CD4-positive, alpha-beta T cell (primary cell): ENCODE measurements around the gene UBN2. TPM values are rescaled to one million over a fixed set of nuclear protein-coding genes. Genes with fewer than 3 reads are reported as not detected.

ENCODE experiments used
- ATAC-seq: fragments of 200-7000 bp; cut with Tn5 transposase; one replicate; pipeline ENCODE4 v1.10.0; 2022; ENCODE audit warnings: mild to moderate bottlenecking; ENCODE audit not compliant: poor library complexity
- CTCF ChIA-PET: fragments of 350-600 bp; sonication (Branson Sonifier 250); formaldehyde crosslinking; loops from one replicate; lab custom pipeline; 2021; ENCODE audit warnings: antibody characterized with exemption, inconsistent platforms; lab: Charles Lee
- POLR2A ChIA-PET: fragments of 350-600 bp; sonication (Branson Sonifier 250); formaldehyde crosslinking; loops from one replicate; lab custom pipeline; 2021; ENCODE audit warnings: antibody characterized with exemption, inconsistent platforms; lab: Charles Lee
- DNase-seq, 14 experiments: peaks; one replicate each; pipeline ENCODE4 v3.0.0-alpha.2; 2013 to 2020; ENCODE audit warnings: mixed read lengths in 2 of 14
- H3K27ac ChIP-seq, 2 donors: one replicate each; pipeline versions ENCODE4 v1.5.1 to v1.7.0; 2013; ENCODE audit warnings: low read length in 2 of 2, low read depth in 1 of 2, mild to moderate bottlenecking in 1 of 2
- H3K27me3 ChIP-seq, 2 experiments: 1 replicate in 1 of 2; 2 replicates in 1 of 2; pipeline versions ENCODE4 v1.6.1 to v1.7.0; 2013; ENCODE audit warnings: low read length in 2 of 2, control low read depth in 1 of 2, mild to moderate bottlenecking in 1 of 2, moderate library complexity in 1 of 2; ENCODE audit not compliant: insufficient read depth in 2 of 2, control insufficient read depth in 1 of 2
- H3K36me3 ChIP-seq: one replicate; pipeline ENCODE4 v1.6.1; 2013; ENCODE audit warnings: low read length, control low read depth; ENCODE audit not compliant: insufficient read depth
- H3K4me1 ChIP-seq: one replicate; pipeline ENCODE4 v1.6.1; 2013; ENCODE audit warnings: low read length, control low read depth; ENCODE audit not compliant: insufficient read depth
- H3K4me3 ChIP-seq: one replicate; pipeline ENCODE4 v1.5.1; 2013; ENCODE audit warnings: mild to moderate bottlenecking, low read length, moderate library complexity
- H3K9me3 ChIP-seq, 2 experiments: 1 replicate in 1 of 2; 2 replicates in 1 of 2; pipeline versions ENCODE4 v1.6.1 to v1.7.0; 2013; ENCODE audit warnings: low read length in 2 of 2, mild to moderate bottlenecking in 2 of 2, control low read depth in 1 of 2, moderate library complexity in 1 of 2; ENCODE audit not compliant: control insufficient read depth in 1 of 2, insufficient read depth in 1 of 2
- H3K27ac Mint-ChIP-seq: one replicate; pipeline ENCODE4 v1.8.0; 2020; ENCODE audit warnings: mixed read lengths
- H3K27me3 Mint-ChIP-seq: one replicate; pipeline ENCODE4 v1.8.0; 2021; ENCODE audit warnings: mixed read lengths
- H3K36me3 Mint-ChIP-seq: one replicate; pipeline ENCODE4 v1.8.0; 2021; ENCODE audit warnings: low read depth, mixed read lengths
- H3K4me1 Mint-ChIP-seq: one replicate; pipeline ENCODE4 v1.8.0; 2021; ENCODE audit warnings: low read depth, mixed read lengths
- H3K4me3 Mint-ChIP-seq: one replicate; pipeline ENCODE4 v1.8.0; 2020; ENCODE audit warnings: mild to moderate bottlenecking, mixed read lengths
- H3K9me3 Mint-ChIP-seq: one replicate; pipeline ENCODE4 v1.8.0; 2020; ENCODE audit warnings: mixed read lengths
- CTCF ChIP-seq: fragments of 200-600 bp; IDR thresholded peaks from one replicate; pipeline ENCODE4 v1.8.0; 2022; ENCODE audit warnings: antibody characterized with exemption, mild to moderate bottlenecking
- intact Hi-C, 2 experiments: fragments of 100-400 bp; cut with DNase I in 1 of 2; cut with micrococcal nuclease in 1 of 2; formaldehyde crosslinking; loops; one replicate each; pipeline versions ENCODE4 v1.15.1 to v1.9.0; 2023 to 2025; cut with DNase I, micrococcal nuclease
- total RNA-seq, 174 experiments: library from RNA in 2 of 174; stranded (reverse) in 2 of 174; gene quantifications; one replicate each; pipeline ENCODE4 v1.2.3 and lab custom pipeline; 2021 to 2026

UBN2 gene
- total RNA-seq, 2 experiments from 2014 or later = 9.6 to 13.3 TPM

GRCh38 chr7:139246905-139247304 lies 15.9 kb downstream of the UBN2 start:
- Histone ChIP-seq H3K36me3 (peaks cover 63% of the 10 kb centered on the region), H3K27me3 (no peaks in the 10 kb centered on the region), H3K4me3 (no peak overlapping the region), H3K4me1 (no peaks in the 10 kb centered on the region), H3K9me3 (no peaks in the 10 kb centered on the region), H3K27ac (no peak overlapping the region)
- no peak overlapping the region for H3K27ac Mint-ChIP-seq
- POLR2A ChIA-PET = no interaction called here
- H3K9me3 Mint-ChIP-seq = no peaks in the 10 kb centered on the region
- H3K36me3 Mint-ChIP-seq = peaks cover 78% of the 10 kb centered on the region
- H3K27me3 Mint-ChIP-seq = no peaks in the 10 kb centered on the region
- no peak for TF ChIP-seq CTCF
- H3K4me1 Mint-ChIP-seq = no peaks in the 10 kb centered on the region
- intact Hi-C loops = no loop called here
- no peak for ATAC-seq
- H3K4me3 Mint-ChIP-seq = no peak overlapping the region
- CTCF ChIA-PET = no interaction called here
- DNase-seq = no peak

GRCh38 chr7:139249179-139249810 lies 18.3 kb downstream of the UBN2 start:
- Mint-ChIP-seq H3K27ac (no peak overlapping the region), H3K4me3 (no peak overlapping the region), H3K9me3 (no peaks in the 10 kb centered on the region), H3K36me3 (peaks cover 75% of the 10 kb centered on the region), H3K27me3 (no peaks in the 10 kb centered on the region), H3K4me1 (no peaks in the 10 kb centered on the region)
- Histone ChIP-seq H3K4me1 (no peaks in the 10 kb centered on the region), H3K4me3 (no peak overlapping the region), H3K27ac (no peak overlapping the region), H3K36me3 (peaks cover 67% of the 10 kb centered on the region), H3K9me3 (no peaks in the 10 kb centered on the region), H3K27me3 (no peaks in the 10 kb centered on the region)
- CTCF ChIA-PET = no interaction called here
- no peak for TF ChIP-seq CTCF
- intact Hi-C loops = no loop called here
- ATAC-seq (no peak), DNase-seq (peak in 1 of 14 experiments; percentile 28)
- POLR2A ChIA-PET = no interaction called here

GRCh38 chr7:139252451-139252850 lies 21.4 kb downstream of the UBN2 start:
- no peaks in the 10 kb centered on the region for H3K4me1 ChIP-seq

More at GRCh38 chr7:139252451-139252850, 21.4 kb downstream of the UBN2 start:
- Mint-ChIP-seq H3K27ac (no peak overlapping the region), H3K36me3 (peaks cover 83% of the 10 kb centered on the region), H3K4me1 (no peaks in the 10 kb centered on the region), H3K4me3 (no peak overlapping the region), H3K9me3 (no peaks in the 10 kb centered on the region), H3K27me3 (no peaks in the 10 kb centered on the region)
- Histone ChIP-seq H3K27ac (no peak overlapping the region), H3K36me3 (peaks cover 58% of the 10 kb centered on the region), H3K9me3 (no peaks in the 10 kb centered on the region), H3K4me3 (no peak overlapping the region), H3K27me3 (no peaks in the 10 kb centered on the region)
- CTCF ChIA-PET = no interaction called here
- POLR2A ChIA-PET = no interaction called here
- intact Hi-C loops = no loop called here
- no peak for ATAC-seq
- TF ChIP-seq CTCF = no peak
- no peak for DNase-seq
